Measurements from ENCODE around the gene E2F4. TPM values are rescaled to one million over a fixed set of nuclear protein-coding genes. Genes with fewer than 3 reads are reported as not detected.

The E2F4 gene
- total and polyA plus RNA-seq, 8 donors = 32.8 to 304 (median 42.1) TPM

DNA sequence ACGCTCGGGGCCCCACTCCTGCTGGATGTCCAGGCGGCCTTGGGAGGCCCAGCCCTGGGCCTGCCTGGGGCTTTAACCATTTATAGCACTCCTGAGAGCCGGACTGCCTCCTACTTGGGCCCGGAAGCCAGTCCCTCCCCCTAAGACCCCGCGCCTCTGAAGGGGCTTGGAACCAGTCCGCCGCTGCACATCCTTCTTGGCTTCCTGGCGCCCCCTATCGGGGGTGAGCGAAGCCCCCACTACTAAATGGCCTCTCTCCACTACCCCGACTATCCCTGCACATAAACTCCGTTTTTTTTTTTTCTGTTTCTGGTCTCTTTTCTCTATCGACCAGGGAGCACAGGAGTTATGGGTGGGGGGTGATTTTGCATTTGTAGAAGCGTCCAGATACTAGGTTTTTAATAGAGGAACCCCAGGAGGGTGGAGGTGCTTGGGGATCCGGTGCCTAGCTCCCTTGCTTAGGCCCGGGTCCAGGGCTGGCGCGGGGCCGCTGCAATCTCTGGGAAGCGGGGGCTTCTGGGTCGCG lies 22.2 kb upstream of the E2F4 start:
- Histone ChIP-seq H3K36me3 (no peaks in the 10 kb centered on the region), H3K4me3 (peak overlapping the region; percentile 43 to 55 (median 49)), H3K4me1 (peaks cover 46 to 69% (median 60%) of the 10 kb centered on the region in 4 donors), H3K27me3 (peaks cover 0 to 62% (median 9%) of the 10 kb centered on the region in 3 donors), H3K9me3 (no peaks in the 10 kb centered on the region), H3K27ac (peak overlapping the region; percentile 47 to 91 (median 88))
- intact Hi-C loops (cut with DNase I; ENCODE audit: low total_unique reads) = no loop called here
- DNase-seq = peak in 1 of 2 donors; percentile 70
- 10 to 19% (median 18%) methylated on average over 22 to 24 of the region's 24 CpGs for WGBS, 5 donors
- TF ChIP-seq EP300 (IDR thresholded peaks at IDR 0.05) = no peak
- TF ChIP-seq, protein P1, sequence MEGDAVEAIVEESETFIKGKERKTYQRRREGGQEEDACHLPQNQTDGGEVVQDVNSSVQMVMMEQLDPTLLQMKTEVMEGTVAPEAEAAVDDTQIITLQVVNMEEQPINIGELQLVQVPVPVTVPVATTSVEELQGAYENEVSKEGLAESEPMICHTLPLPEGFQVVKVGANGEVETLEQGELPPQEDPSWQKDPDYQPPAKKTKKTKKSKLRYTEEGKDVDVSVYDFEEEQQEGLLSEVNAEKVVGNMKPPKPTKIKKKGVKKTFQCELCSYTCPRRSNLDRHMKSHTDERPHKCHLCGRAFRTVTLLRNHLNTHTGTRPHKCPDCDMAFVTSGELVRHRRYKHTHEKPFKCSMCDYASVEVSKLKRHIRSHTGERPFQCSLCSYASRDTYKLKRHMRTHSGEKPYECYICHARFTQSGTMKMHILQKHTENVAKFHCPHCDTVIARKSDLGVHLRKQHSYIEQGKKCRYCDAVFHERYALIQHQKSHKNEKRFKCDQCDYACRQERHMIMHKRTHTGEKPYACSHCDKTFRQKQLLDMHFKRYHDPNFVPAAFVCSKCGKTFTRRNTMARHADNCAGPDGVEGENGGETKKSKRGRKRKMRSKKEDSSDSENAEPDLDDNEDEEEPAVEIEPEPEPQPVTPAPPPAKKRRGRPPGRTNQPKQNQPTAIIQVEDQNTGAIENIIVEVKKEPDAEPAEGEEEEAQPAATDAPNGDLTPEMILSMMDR (IDR thresholded peaks at IDR 0.05) = peak in 3 of 7 experiments; percentile 18 to 37 (median 30)

DNA sequence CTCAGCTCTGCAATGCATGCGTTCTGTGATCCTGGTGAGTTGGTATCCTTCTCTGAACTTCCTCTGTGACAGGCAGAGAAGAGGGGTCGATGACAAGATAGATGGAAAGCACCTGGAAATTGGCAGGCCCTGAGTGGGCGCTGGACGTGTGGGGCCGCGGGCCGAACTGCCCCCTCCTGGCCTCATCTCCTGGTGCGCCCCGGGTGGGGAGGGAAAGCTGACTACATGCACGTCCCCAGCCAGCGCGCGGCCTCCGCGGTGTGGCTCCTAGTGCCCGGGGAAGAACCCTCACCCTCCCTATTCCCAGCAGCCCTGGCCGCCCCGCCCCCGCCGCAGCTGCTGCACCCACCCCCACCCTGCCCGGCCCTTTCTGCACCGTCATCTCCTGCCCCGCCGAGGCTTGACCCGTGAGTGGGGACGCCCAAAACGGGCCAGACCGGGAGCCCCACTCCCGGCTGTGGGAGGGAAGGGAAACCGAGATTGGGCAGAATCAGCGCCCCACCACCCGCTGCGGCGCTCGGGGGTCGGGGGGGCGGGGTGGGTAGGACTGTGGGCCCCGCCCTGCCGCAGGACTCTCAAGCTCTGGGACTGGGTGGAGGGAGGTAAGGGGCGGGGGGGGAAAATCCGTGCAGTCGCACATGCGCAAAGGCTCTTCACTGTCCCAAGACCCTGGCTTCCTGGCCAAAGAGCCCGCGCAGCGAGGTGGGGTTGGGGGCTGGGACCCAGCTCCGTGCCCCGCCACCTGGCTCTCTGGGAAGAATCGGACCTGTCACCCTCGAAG lies 21.6 kb upstream of the E2F4 start, which contains the start of gene NOL3:
Gene NOL3, plus strand, starts transcription at position 371 of the 781 bp plus-strand sequence.
- 1 to 4% (median 2%) methylated on average over 15 to 50 of the region's 50 CpGs for WGBS, 5 donors
- Histone ChIP-seq H3K27ac (peak within 1 kb of the TSS; percentile 85 to 91 (median 88)), H3K27me3 (peaks cover 0 to 59% (median 3%) of the 10 kb centered on the region in 3 donors), H3K9me3 (no peaks in the 10 kb centered on the region), H3K4me3 (peak within 1 kb of the TSS; percentile 43 to 55 (median 49)), H3K36me3 (peaks cover 0 to 2% (median 0%) of the 10 kb centered on the region in 4 donors), H3K4me1 (peaks cover 43 to 69% (median 58%) of the 10 kb centered on the region in 4 donors)
- DNase-seq = peak; percentile 84 to 88
- intact Hi-C loops (cut with DNase I; ENCODE audit: low total_unique reads) = no loop called here
- TF ChIP-seq POLR2A (IDR thresholded peaks at IDR 0.05) (no peak), POLR2AphosphoS5 (IDR thresholded peaks at IDR 0.05) (peak in 2 of 3 donors; percentile 42 to 51)

DNA sequence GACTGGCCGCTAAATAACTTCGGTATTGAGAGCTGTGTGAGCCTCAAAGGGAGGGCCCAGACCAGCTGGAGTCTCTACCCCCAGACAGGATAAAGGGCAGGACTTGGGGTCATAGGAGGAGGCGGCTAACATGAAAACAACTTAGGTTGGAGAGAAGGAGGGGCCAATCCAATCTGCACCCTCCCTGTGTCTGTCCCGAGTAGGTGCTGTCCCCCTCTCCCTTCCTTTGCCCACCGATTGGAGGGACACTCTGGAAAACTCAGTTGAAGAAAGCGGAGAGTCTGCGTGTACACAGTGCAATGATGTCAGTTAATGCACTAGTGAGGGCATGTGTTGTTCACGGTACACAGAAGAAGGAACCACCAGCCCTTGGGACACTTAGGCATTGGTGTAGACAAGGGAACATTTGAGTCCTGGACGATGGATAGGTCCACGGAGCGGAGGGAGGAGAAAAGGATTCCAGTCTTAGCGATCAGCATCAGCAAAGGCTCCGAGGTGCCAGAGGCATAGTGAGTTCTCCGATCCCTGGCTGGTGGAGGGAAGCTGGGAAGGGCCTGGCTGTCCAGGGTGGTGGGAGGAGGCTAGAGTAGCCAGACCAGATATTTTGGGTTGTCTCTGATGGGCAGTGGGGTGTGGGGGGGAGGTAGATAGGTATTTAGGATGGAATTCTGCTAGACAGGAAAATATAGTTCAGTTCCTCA lies 20.9 kb upstream of the E2F4 start:
- intact Hi-C loops (cut with DNase I; ENCODE audit: low total_unique reads) = no loop called here
- H3K27ac ChIP-seq = peak overlapping the region; percentile 85 to 91 (median 88)
- peaks cover 40 to 63% (median 53%) of the 10 kb centered on the region in 4 donors for H3K4me1 ChIP-seq

DNA sequence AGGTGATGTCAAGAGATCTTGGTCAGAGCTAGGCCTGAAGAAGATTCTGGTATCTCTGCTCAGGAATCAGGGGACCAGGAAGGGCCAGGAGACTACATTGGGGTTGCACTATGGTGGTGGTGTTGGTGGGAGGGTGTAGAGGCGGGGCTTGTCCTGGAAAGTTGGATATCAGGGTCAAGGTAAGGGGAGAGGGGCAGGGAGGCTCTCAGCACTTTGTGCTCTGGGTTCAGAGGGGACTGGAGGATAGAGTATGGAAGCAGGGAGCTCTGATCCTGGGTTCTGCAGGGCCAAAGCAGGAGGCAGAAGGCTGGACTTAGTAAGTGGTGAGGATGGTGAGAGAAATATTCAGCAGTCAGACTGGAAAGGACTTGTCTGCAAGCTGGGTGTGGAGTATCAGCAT lies 18.6 kb upstream of the E2F4 start:
- WGBS, 5 donors = 78 to 94% (median 86%) methylated on average over 1 of the region's 1 CpG
- H3K27ac ChIP-seq = peak overlapping the region; percentile 63 to 92 (median 89)
- no peak for DNase-seq
- H3K9me3 ChIP-seq = no peaks in the 10 kb centered on the region
- H3K36me3 ChIP-seq = peaks cover 0 to 7% (median 1%) of the 10 kb centered on the region in 4 donors
- peaks cover 48 to 77% (median 64%) of the 10 kb centered on the region in 4 donors for H3K4me1 ChIP-seq
- intact Hi-C loops (cut with DNase I; ENCODE audit: low total_unique reads) = no loop called here
- peak overlapping the region; percentile 43 to 52 (median 49) for H3K4me3 ChIP-seq
- TF ChIP-seq, protein P1 (IDR thresholded peaks at IDR 0.05) = no peak
- TF ChIP-seq POLR2A (IDR thresholded peaks at IDR 0.05) = no peak
- no peak for TF ChIP-seq POLR2AphosphoS5 (IDR thresholded peaks at IDR 0.05)
- no peak for TF ChIP-seq EP300 (IDR thresholded peaks at IDR 0.05)
- H3K27me3 ChIP-seq = peaks cover 0 to 38% (median 0%) of the 10 kb centered on the region in 3 donors

More for the DNA sequence above, 20.9 kb upstream of the E2F4 start:
- Histone ChIP-seq H3K36me3 (peaks cover 0 to 3% (median 0%) of the 10 kb centered on the region in 4 donors), H3K4me3 (peak overlapping the region; percentile 43 to 55 (median 49)), H3K9me3 (no peaks in the 10 kb centered on the region), H3K27me3 (peaks cover 0 to 52% (median 0%) of the 10 kb centered on the region in 3 donors)
- 39 to 46% (median 44%) methylated on average over 14 of the region's 14 CpGs for WGBS, 5 donors
- TF ChIP-seq, protein P1 (IDR thresholded peaks at IDR 0.05) = no peak
- TF ChIP-seq POLR2A (IDR thresholded peaks at IDR 0.05) = no peak
- TF ChIP-seq POLR2AphosphoS5 (IDR thresholded peaks at IDR 0.05) = no peak
- TF ChIP-seq EP300 (IDR thresholded peaks at IDR 0.05) = no peak
- peak in 1 of 2 donors; percentile 56 for DNase-seq

Measured in stomach (tissue), 9 donors.